ENCODE data around the gene SLC25A30.

SLC25A30 gene

DNA sequence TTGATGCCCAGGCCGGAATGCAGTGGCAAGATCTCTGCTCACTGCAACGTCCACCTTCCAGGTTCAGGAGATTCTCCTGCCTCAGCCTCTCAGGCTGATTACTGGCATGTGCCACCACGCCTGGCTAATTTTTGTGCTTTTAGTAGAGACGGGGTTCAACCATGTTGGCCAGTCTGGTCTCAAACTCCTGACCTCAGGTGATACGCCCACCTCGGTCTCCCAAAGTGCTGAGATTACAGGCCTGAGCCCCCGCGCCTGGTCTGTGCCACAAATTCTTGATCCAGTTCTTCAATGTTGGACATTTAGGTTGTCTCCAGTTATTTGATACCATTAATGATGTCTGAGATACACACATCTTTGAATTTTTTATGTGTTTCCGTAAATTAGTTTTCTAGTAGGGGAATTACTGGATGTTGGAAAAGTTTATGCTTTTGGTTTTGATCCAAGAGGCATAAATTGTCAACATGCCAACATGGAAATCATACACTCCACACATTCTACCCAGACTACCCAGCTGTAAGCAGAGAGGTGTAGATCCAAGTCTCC, 46.0 kb upstream of the SLC25A30 start:
- H4K20me1 ChIP-seq (ENCODE audit: insufficient read depth, low read length) = no peaks in the 10 kb centered on the region
- H3K4me2 ChIP-seq (ENCODE audit: low read length) = peak overlapping the region; percentile 84
- no peaks in the 10 kb centered on the region for H3K36me3 ChIP-seq (ENCODE audit: insufficient read depth, low read length)
- peaks cover 42% of the 10 kb centered on the region for H3K4me1 ChIP-seq (ENCODE audit: insufficient read depth, low read length, severe bottlenecking)
- H3F3A ChIP-seq (ENCODE audit: insufficient read depth, low read length) = peaks cover 3% of the 10 kb centered on the region; the same call in 1 of the 2 replicates
- 0 out of 2 replicates have a peak, but pooled peaks cover 2% of the 10 kb centered on the region for H3K9me3 ChIP-seq (ENCODE audit: low read length)
- no peaks in the 10 kb centered on the region for H3K27me3 ChIP-seq (ENCODE audit: insufficient read depth, low read length)
- peaks cover 14% of the 10 kb centered on the region for H3K79me2 ChIP-seq (ENCODE audit: insufficient read depth, low read length)
- H2AFZ ChIP-seq (ENCODE audit: low read length) = peak overlapping the region; percentile 93; the same call in 1 of the 2 replicates
- no peak overlapping the region for H3K27ac ChIP-seq (ENCODE audit: low read depth, low read length, poor library complexity, severe bottlenecking)
- H3K9ac ChIP-seq (ENCODE audit: low read length) = peak overlapping the region; percentile 70
- no peaks in the 10 kb centered on the region for H3K9me2 ChIP-seq (ENCODE audit: low read depth, low read length)
- H3K4me3 ChIP-seq (ENCODE audit: low read depth, low read length, poor library complexity, severe bottlenecking) = peak overlapping the region; percentile 82
- no peak for TF ChIP-seq EZH2 (IDR thresholded peaks at IDR 0.05; ENCODE audit: borderline replicate concordance, low read length)
- TF ChIP-seq, protein P1, sequence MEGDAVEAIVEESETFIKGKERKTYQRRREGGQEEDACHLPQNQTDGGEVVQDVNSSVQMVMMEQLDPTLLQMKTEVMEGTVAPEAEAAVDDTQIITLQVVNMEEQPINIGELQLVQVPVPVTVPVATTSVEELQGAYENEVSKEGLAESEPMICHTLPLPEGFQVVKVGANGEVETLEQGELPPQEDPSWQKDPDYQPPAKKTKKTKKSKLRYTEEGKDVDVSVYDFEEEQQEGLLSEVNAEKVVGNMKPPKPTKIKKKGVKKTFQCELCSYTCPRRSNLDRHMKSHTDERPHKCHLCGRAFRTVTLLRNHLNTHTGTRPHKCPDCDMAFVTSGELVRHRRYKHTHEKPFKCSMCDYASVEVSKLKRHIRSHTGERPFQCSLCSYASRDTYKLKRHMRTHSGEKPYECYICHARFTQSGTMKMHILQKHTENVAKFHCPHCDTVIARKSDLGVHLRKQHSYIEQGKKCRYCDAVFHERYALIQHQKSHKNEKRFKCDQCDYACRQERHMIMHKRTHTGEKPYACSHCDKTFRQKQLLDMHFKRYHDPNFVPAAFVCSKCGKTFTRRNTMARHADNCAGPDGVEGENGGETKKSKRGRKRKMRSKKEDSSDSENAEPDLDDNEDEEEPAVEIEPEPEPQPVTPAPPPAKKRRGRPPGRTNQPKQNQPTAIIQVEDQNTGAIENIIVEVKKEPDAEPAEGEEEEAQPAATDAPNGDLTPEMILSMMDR (IDR thresholded peaks at IDR 0.05; ENCODE audit: low read length) = 0 out of 2 replicates have a peak, but pooled peaks have one; percentile 35

- peaks cover 7% of the 10 kb centered on the region; the same call in 1 of the 2 replicates for H3K9me3 ChIP-seq (ENCODE audit: low read length)
- H3K27me3 ChIP-seq (ENCODE audit: insufficient read depth, low read length) = no peaks in the 10 kb centered on the region
- no peak overlapping the region for H2AFZ ChIP-seq (ENCODE audit: low read length)
- H3K9ac ChIP-seq (ENCODE audit: low read length) = no peak overlapping the region
- H3K27ac ChIP-seq (ENCODE audit: low read depth, low read length, poor library complexity, severe bottlenecking) = no peak overlapping the region
- H3K79me2 ChIP-seq (ENCODE audit: insufficient read depth, low read length) = no peaks in the 10 kb centered on the region
- H3F3A ChIP-seq (ENCODE audit: insufficient read depth, low read length) = no peaks in the 10 kb centered on the region
- no peaks in the 10 kb centered on the region for H3K36me3 ChIP-seq (ENCODE audit: insufficient read depth, low read length)
- no peak overlapping the region for H3K4me3 ChIP-seq (ENCODE audit: low read depth, low read length, poor library complexity, severe bottlenecking)
- no peaks in the 10 kb centered on the region for H3K9me2 ChIP-seq (ENCODE audit: low read depth, low read length)
- no peak overlapping the region for H3K4me2 ChIP-seq (ENCODE audit: low read length)
- no peaks in the 10 kb centered on the region for H4K20me1 ChIP-seq (ENCODE audit: insufficient read depth, low read length)
- peaks cover 5% of the 10 kb centered on the region for H3K4me1 ChIP-seq (ENCODE audit: insufficient read depth, low read length, severe bottlenecking)
- no peak for TF ChIP-seq EZH2 (IDR thresholded peaks at IDR 0.05; ENCODE audit: borderline replicate concordance, low read length)
- TF ChIP-seq, protein P1 (IDR thresholded peaks at IDR 0.05; ENCODE audit: low read length) = no peak
Measured at GRCh38 chr13:45456196-45456972, 38.2 kb upstream of the SLC25A30 start.

DNA sequence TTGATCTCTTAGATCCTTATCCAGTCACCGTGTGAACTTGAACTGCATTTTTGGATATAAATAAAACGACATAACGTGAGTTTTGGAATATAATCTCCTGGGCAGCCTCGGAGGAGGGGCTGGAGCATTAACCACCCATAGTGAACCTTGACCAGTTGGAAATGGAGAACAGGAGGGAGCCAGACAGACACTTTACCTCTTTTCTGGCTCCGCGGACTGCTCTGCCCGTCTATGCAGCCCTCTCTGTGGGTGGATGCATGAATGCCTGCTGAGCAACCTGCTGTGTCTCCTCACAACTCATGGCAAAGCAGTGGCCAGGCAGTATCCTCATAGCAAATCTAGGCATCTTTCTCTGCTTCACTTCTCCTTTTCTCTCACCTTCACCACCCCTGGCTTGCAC, 36.0 kb upstream of the SLC25A30 start:
- Histone ChIP-seq H3F3A (ENCODE audit: insufficient read depth, low read length) (no peaks in the 10 kb centered on the region), H3K9ac (ENCODE audit: low read length) (no peak overlapping the region), H3K27me3 (ENCODE audit: insufficient read depth, low read length) (no peaks in the 10 kb centered on the region), H3K36me3 (ENCODE audit: insufficient read depth, low read length) (no peaks in the 10 kb centered on the region), H3K9me2 (ENCODE audit: low read depth, low read length) (no peaks in the 10 kb centered on the region), H2AFZ (ENCODE audit: low read length) (no peak overlapping the region), H3K9me3 (ENCODE audit: low read length) (peaks cover 4% of the 10 kb centered on the region; the same call in 1 of the 2 replicates), H4K20me1 (ENCODE audit: insufficient read depth, low read length) (no peaks in the 10 kb centered on the region), H3K4me1 (ENCODE audit: insufficient read depth, low read length, severe bottlenecking) (no peaks in the 10 kb centered on the region), H3K27ac (ENCODE audit: low read depth, low read length, poor library complexity, severe bottlenecking) (no peak overlapping the region), H3K4me2 (ENCODE audit: low read length) (no peak overlapping the region), H3K79me2 (ENCODE audit: insufficient read depth, low read length) (no peaks in the 10 kb centered on the region), H3K4me3 (ENCODE audit: low read depth, low read length, poor library complexity, severe bottlenecking) (no peak overlapping the region)
- TF ChIP-seq, protein P1 (IDR thresholded peaks at IDR 0.05; ENCODE audit: low read length) = no peak
- no peak for TF ChIP-seq EZH2 (IDR thresholded peaks at IDR 0.05; ENCODE audit: borderline replicate concordance, low read length)

Data from OCI-LY1 (cell line).